Cardiac fibroblast (primary cell): ENCODE measurements around the gene EGF.
"Not testable (repeated sequence)": the region's sequence is repeated elsewhere in the genome, so short reads cannot be mapped to it uniquely, and the experiment has no call there.

Source experiments
- DNase-seq, 2 donors: peaks; one replicate each; pipeline versions ENCODE4 v3.0.0 to v3.0.0-alpha.2; 2010; ENCODE audit warnings: low read depth in 2 of 2
- H3K4me3 ChIP-seq, 2 donors: replicated peaks in 1 of 2; 1 replicate in 1 of 2; 2 replicates in 1 of 2; pipeline ENCODE4 v1.5.1; 2011; ENCODE audit warnings: low read depth in 2 of 2, low read length in 2 of 2, mild to moderate bottlenecking in 2 of 2, moderate library complexity in 1 of 2
- CTCF ChIP-seq: IDR thresholded peaks from one replicate; pipeline ENCODE4 v1.5.1; 2011; ENCODE audit warnings: low read depth, mild to moderate bottlenecking, low read length, inconsistent platforms

Gene EGF

GRCh38 chr4:109875106-109875505 lies 37.6 kb upstream of the EGF start:
- DNase-seq = no peak
- no peak overlapping the region for H3K4me3 ChIP-seq
- TF ChIP-seq CTCF = no peak

GRCh38 chr4:109875553-109875952 lies 37.1 kb upstream of the EGF start:
- not testable (repeated sequence) for DNase-seq, H3K4me3 ChIP-seq

- TF ChIP-seq CTCF = no peak
These were observed 35.9 kb upstream of the EGF start for GRCh38 chr4:109876634-109877265.

GRCh38 chr4:109877400-109877799 lies 35.3 kb upstream of the EGF start:
- H3K4me3 ChIP-seq = no peak overlapping the region
- TF ChIP-seq CTCF = no peak
- DNase-seq = no peak

More at GRCh38 chr4:109876634-109877265, 35.9 kb upstream of the EGF start:
- H3K4me3 ChIP-seq = no peak overlapping the region
- no peak for DNase-seq

GRCh38 chr4:109878355-109878754 lies 34.3 kb upstream of the EGF start:
- H3K4me3 ChIP-seq = no peak overlapping the region
- no peak for DNase-seq
- TF ChIP-seq CTCF = no peak

- no peak for TF ChIP-seq CTCF
- H3K4me3 ChIP-seq = no peak overlapping the region
- no peak for DNase-seq
These were observed 33.6 kb upstream of the EGF start for GRCh38 chr4:109879081-109879480.

- H3K4me3 ChIP-seq = no peak overlapping the region
- DNase-seq = no peak
- no peak for TF ChIP-seq CTCF
These were observed 32.9 kb upstream of the EGF start for GRCh38 chr4:109879636-109880314.
